Stimulated activated CD8-positive, alpha-beta memory T cell treated with anti-CD3 and anti-CD28 coated beads, Interleukin-7, amount 100 ng/mL, for 4 hours (primary cell): Measurements from ENCODE around the gene CTSH.
"Not testable (repeated sequence)": the region's sequence is repeated elsewhere in the genome, so short reads cannot be mapped to it uniquely, and the experiment has no call there.

ENCODE experiments used
- DNase-seq, 2 donors: peaks; one replicate each; pipeline ENCODE4 v3.0.0-alpha.2; 2020; ENCODE audit warnings: low read depth in 2 of 2

CTSH gene

DNA sequence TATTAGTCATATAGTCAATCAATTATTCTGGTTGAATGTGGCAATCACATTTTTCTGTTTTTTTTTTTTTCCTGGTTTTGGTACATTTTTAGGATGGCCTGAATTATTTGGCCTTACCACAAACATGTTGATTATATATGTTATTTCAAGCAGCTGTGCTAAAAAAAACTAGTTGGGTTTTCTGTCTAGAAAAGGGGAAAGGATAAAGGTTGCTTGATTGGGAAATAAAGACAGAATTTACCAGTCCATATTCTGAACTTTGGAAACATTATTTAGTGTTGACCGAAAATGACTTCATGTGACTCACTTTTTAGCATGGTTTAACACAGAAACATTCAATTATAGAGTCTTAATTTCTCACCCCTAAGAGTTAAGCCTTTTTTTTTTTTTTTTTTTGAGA is 64.0 kb downstream of the CTSH start:
- no peak for DNase-seq

DNA sequence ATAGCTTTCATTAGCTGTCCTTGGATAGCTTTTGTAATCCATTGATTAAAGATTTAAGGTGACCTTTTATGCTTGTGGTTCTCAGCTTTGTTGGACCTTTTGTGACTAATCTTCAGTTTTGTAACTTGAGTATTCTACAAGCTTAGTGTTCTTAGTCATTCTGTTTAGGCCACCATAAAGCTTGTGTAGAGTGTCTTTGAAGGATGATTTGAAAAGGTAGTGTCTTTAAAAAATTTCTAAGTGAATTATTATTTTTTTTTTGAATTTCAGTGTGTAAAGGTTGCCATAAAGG is 64.7 kb downstream of the CTSH start:
- DNase-seq, result no peak

DNA sequence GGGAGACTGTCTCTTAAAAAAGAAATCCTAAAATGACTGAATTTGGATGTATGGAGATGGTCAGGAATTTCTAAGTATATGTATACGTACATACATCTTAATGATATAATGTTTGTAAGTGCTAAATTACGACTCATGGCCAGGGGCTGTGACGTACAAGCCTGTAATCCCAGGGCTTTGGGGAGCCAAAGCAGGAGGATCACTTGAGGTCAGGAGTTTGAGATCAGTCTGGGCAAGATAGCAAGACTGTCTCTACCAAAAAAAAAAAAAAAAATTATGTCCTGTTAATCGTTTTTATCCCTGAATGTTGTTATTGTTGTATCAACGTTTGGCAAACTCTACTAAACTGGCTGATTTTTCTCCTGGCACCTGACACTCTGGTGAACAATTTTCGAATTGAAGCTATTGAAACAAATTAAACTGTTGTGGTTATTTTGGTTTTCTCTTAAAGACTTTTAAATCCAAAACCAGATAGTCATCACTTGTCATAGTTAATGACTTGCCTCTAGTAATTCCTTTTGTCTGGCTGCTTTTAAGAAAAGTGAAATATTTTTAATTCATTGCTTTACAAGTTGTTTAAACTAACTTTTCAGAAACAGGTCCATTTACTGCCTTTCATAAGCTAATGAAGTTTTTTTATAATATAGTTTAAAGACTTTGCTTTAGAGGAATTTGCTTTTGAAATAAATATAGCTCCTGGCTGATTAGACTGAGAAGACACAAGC is 65.2 kb downstream of the CTSH start:
- DNase-seq, result no peak

DNA sequence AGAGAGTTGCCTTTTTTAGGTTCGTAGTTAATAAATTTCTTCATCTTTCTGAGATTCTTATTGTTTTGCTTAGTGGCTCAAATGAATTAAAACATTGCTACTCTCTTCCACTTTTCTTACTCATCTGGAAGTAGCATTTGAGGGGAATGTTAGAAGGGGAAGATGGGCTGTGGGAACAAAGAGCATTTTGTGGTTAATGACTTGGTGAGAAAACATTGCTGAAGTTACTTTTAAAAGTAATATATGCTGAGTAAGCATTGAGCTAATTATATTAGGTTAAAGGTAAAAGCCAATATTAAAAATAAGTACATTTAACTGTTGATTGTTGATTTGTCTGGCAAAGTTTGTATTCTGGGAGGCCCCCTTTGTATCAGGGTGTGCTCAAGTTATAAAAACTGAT is 66.5 kb downstream of the CTSH start:
- DNase-seq, result no peak

DNA sequence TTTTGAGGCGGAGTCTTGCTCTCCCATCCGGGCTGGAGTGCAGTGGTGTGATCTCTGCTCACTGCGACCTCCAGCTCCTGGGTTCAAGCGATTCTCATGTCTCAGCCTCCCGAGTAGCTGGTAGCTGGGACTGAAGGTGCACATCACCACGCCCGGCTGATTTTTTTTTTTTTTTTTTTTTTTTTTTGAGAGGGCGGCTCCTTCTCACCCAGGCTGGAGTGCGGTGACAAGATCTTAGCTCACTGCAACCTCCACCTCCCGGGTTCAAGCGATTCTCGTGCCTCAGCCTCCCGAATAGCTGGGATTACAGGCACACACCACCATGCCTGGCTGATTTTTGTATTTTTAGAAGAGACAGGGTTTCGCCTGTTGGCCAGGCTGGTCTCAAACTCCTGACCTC is 67.9 kb downstream of the CTSH start:
- DNase-seq, result not testable (repeated sequence)

DNA sequence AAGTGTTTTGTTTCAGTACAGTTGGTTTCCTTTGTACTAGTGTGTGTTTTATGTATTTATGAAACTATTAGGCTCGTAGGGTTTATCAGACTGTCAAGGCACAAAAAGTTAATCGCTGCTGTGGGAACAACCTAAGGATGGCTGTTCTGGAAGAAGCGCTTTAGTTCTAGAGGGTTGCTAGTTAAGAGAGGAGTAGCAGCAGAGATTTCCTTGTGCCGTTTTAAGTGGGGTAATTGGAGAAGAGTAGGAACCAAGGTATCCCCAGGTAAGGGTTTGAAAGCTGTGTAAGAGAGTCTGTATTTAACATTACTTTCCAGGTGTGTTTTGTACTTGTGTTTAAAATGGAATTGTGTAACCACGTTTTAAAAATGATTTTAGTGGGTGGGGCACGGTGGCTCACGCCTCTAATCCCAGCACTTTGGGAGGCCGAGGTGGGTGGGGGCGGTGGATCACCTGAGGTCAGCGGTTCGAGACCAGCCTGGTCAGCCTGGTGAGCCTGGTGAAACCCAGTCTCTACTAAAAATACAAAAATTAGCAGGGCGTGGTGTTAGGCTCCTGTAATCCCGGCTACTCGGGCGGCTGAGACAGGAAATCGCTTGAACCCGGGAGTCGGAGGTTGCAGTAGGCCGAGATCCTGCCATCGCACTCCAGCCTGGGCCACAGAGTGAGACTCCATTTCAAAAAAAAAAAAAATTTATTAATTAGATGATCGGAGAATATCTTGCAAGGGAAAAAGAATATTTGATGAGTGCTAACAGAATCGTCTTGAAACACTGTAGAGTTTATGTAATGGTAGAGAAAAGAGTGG is 69.5 kb downstream of the CTSH start:
- no peak for DNase-seq

DNA sequence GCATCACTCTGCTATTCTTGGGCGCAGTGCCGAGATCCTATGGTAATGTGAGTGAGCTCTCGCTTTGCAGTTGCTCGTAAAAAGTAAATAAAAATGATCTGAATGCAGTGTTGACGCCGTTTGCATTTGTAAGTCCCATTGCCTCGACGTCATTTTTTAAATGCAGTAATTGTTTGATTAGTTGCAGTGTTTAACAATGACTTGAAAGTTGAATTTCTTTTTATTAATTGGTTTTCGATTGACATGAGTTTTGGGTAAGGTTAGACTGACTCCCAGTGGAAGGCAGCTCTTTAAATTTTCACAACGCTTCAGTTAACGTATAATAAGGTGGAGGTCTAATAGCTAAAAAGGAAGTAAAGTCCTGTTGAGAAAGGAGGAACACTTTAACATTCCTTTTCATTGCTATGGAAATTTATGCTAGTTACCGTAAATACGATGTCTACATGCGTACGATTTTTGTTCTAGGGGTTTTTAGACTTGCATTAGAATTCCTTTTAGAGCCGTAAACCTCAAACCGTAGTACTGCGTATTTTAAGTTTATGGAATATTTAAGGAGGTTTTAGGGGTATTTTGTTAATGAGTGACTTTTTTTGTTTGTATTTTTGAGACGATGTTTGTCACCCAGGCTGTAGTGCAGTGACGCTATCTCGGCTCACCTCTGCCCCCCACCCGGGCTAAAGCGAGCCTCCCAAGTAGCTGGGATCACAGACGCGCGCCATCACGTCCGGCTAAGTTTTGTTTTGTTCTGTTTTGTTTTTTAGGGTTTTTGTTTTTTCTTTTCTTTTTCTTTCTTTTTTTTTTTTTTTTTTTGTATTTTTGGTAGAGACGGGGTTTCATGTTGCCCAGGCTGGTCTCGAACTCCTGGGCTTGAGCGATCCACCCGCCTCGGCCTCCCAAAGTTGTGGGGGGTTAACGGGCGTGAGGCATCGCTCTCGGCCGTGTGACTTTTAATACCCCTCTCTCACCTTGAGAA is 70.8 kb downstream of the CTSH start:
- DNase-seq, result no peak

DNA sequence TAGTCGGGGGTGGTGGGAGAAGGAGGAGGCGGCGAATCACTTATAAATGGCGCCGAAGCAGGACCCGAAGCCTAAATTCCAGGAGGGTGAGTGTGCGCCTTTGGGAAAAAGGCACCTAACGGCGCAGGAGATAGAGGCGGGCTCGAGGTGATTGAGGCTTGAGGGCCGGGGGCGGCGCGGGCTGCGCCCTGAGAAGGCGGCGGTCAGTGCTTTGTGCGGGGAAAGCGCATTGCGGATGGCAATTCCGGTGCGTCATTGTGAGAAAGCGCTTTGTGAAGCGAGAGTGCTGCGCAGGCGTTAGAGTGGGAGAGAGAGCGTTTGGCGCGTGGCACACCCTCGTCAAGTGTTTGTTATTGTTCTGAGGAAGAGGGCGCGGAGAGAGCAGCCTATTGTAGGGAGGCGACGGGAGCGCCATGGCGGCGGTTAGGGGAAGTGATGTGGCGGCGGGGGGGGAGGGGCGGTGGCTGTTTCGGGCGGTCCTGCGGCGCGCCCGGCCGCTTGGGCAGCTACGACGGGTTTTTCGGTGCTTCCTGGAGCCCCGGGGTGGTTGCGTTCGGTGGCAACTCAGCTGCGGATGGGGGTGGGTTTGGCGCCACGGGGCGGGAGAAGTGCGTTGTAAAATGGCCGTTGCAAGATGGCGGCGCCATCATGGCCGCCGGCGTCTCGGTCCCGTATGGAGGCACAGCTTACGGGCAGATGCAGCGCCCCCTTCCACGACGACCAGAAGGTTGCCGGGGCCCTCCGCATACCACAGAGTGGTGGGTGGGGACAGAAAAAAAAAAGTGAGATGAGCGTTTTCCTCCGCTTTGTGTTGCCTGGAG is 71.7 kb downstream of the CTSH start:
- peak; percentile 87 to 89 for DNase-seq

DNA sequence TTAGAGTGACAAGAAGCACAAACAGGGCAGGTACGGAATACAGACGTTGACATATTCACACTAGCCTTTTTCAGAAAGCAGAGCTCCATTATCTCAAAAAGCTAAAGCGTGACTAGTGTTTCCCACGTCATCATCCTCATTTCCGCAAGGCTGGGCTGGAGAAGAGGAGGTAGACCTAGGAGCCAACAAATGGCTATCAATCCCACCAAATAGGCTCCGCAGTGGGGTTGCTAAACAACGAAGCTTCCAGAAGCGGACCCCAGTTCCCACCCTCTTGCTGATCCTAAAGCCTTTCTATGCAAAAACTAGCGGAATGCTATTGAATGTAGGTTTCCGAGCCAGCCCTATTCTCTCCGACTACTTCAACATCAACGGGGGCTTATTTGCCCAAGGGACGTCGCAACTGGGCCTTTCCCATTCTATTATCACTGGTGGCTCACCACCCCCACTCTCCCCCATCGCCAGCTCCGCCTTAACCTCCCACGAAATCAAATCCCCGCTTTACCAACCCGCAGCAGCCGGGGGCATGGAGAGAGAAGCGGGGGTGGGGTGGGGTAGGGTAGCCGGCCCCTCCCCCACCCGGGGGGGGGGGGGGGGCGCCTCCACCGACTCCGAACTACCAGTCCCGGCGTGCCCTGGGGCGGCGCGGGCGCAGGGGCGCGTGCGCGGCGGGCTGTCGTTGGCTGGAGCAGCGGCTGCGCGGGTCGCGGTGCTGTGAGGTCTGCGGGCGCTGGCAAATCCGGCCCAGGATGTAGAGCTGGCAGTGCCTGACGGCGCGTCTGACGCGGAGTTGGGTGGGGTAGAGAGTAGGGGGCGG is 72.5 kb downstream of the CTSH start, which contains the start of gene MORF4L1:
MORF4L1 (plus strand) TSS at position 736 of the 817 bp plus-strand sequence. CDS start 128 bp downstream, outside the sequence.
- peak; percentile 89 to 97 for DNase-seq

DNA sequence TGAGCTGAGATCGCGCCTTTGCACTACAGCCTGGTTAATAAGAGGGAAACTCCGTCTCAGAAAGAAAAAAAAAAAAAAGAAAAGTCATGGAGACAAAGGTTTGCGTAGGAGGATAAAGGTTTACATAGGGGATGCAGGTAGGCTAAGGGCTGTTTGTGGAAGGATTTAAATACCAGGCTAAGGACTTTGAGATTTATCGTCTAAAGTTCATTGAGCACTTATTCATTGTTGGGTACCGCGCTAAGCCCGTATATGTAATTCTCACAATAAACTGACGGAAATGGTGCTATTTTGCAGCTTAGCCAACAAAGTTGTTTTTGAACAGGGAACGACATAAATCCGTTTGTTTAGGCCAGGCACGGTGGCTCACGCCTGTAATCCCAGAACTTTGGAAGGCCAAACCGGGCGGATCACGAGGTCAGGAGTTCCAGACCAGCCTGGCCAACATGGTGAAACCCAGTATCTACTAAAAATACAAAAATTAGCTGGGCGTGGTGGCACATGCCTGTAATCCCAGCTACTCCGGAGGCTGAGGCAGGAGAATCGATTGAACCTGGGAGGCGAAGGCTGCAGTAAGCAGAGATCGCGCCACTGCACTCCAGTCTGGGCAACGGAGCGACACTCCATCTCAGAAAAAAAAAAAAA is 73.2 kb downstream of the CTSH start:
- not testable (repeated sequence) for DNase-seq
